Measurements from ENCODE around the gene CTRB1. TPM values are rescaled to one million over a fixed set of nuclear protein-coding genes. Genes with fewer than 3 reads are reported as not detected.
A peak's percentile ranks its signal among the peaks of the same experiment; 100 is the strongest.

The CTRB1 gene
- total and polyA plus RNA-seq, 2 of the 13 experiments (the other 11 are each of a cell fraction or from before 2014, with no cell fraction given), result not detected

DNA sequence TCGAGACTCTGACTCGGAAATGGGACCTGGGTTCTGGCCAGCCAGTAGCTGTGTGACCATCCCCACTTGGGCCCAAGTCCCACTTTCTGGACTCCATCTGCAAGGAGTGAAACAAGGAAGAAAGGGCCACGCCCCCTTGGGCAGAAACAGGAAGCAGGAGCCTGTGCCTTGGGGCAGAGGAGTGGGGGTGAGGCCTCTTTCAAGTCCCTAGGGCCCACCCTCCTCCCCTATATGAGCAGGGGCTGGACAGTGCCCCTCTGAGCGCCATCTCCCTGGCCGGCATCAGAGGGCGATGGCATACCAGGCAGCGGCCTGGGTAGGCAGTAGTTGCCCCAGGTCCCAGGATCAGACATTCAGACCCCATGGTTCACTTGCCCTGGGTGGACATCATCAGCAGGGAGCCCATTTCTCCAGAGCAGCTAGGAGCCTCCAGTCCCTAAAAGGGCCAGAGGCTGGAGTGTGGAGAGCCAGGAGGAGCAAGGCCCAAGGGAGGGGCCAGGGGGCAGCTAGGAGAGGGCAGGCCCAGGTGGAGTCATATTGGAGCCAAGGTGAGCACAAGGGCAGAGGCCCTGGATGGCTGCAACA is 25.5 kb downstream of the CTRB1 start (continued):
- TF ChIP-seq, protein P1, sequence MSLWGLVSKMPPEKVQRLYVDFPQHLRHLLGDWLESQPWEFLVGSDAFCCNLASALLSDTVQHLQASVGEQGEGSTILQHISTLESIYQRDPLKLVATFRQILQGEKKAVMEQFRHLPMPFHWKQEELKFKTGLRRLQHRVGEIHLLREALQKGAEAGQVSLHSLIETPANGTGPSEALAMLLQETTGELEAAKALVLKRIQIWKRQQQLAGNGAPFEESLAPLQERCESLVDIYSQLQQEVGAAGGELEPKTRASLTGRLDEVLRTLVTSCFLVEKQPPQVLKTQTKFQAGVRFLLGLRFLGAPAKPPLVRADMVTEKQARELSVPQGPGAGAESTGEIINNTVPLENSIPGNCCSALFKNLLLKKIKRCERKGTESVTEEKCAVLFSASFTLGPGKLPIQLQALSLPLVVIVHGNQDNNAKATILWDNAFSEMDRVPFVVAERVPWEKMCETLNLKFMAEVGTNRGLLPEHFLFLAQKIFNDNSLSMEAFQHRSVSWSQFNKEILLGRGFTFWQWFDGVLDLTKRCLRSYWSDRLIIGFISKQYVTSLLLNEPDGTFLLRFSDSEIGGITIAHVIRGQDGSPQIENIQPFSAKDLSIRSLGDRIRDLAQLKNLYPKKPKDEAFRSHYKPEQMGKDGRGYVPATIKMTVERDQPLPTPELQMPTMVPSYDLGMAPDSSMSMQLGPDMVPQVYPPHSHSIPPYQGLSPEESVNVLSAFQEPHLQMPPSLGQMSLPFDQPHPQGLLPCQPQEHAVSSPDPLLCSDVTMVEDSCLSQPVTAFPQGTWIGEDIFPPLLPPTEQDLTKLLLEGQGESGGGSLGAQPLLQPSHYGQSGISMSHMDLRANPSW (CRISPR knock-in tag; IDR thresholded peaks at IDR 0.05; ENCODE audit: borderline replicate concordance), result no peak
- TF ChIP-seq ZNF891 (CRISPR knock-in tag; IDR thresholded peaks at IDR 0.05) (0 out of 2 replicates have a peak, but pooled peaks have one; percentile 16), ZNF788 (CRISPR knock-in tag; IDR thresholded peaks at IDR 0.05; ENCODE audit: borderline replicate concordance) (peak; percentile 17; the same call in 1 of the 2 replicates), ZNF713 (CRISPR knock-in tag; IDR thresholded peaks at IDR 0.05) (peak; percentile 85; the same call in 1 of the 2 replicates), BRD4 (CRISPR knock-in tag; IDR thresholded peaks at IDR 0.05) (peak; percentile 62; the same call in 1 of the 2 replicates), TBX2 (CRISPR knock-in tag; IDR thresholded peaks at IDR 0.05; ENCODE audit: borderline replicate concordance) (peak; percentile 17; the same call in 1 of the 2 replicates), ZNF10 (CRISPR knock-in tag; IDR thresholded peaks at IDR 0.05; ENCODE audit: borderline replicate concordance, low read depth) (0 out of 2 replicates have a peak, but pooled peaks have one; percentile 66), ETV5 (CRISPR knock-in tag; IDR thresholded peaks at IDR 0.05; ENCODE audit: borderline replicate concordance) (0 out of 2 replicates have a peak, but pooled peaks have one; percentile 16), ZNF619 (CRISPR knock-in tag; IDR thresholded peaks at IDR 0.05) (peak; percentile 56; the same call in 1 of the 2 replicates), ZNF510 (CRISPR knock-in tag; IDR thresholded peaks at IDR 0.05; ENCODE audit: low read depth) (peak; percentile 33; the same call in 1 of the 2 replicates), ESRRA (CRISPR knock-in tag; IDR thresholded peaks at IDR 0.05; ENCODE audit: low read depth) (0 out of 2 replicates have a peak, but pooled peaks have one; percentile 19), ZNF34 (CRISPR knock-in tag; IDR thresholded peaks at IDR 0.05; ENCODE audit: borderline replicate concordance) (0 out of 2 replicates have a peak, but pooled peaks have one; percentile 8), ZNF75D (CRISPR knock-in tag; IDR thresholded peaks at IDR 0.05; ENCODE audit: borderline replicate concordance) (no peak), KDM1A (CRISPR knock-in tag; IDR thresholded peaks at IDR 0.05) (peak; percentile 48; the same call in 1 of the 2 replicates), RELA (CRISPR knock-in tag; IDR thresholded peaks at IDR 0.05) (no peak)
